ENCODE data around the gene TSPY9.
"Not testable (repeated sequence)": the region's sequence is repeated elsewhere in the genome, so short reads cannot be mapped to it uniquely, and the experiment has no call there.

TSPY9 gene, protein sequence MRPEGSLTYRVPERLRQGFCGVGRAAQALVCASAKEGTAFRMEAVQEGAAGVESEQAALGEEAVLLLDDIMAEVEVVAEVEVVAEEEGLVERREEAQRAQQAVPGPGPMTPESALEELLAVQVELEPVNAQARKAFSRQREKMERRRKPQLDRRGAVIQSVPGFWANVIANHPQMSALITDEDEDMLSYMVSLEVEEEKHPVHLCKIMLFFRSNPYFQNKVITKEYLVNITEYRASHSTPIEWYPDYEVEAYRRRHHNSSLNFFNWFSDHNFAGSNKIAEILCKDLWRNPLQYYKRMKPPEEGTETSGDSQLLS

DNA sequence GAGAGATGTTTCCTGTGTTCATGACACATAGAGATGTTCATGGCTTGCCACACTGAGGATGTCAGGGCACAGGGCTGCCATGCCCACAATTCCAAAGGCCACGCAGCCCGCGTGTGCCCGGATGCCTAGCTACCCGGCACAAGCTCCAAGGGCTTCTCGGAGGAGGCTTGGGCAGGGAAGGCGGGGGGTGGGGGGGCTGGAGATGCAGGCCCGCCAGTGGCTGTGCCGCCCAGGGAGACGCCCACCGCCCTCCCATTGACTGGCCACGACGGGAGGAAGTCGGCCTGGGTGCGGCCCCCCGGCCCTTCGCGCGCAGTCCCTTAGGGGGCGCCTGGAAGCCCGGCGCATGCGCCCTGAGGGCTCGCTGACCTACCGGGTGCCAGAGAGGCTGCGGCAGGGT lies at the start of gene TSPY9:
TSS of gene TSPY9 (plus strand) at position 301 of the 400 bp plus-strand sequence. CDS start at position 347, 46 bp downstream.
- H3K27ac Mint-ChIP-seq; H3K36me3 Mint-ChIP-seq (ENCODE audit: low read depth); H3K9me3 Mint-ChIP-seq; H3K27me3 Mint-ChIP-seq; DNase-seq; H3K4me1 Mint-ChIP-seq (ENCODE audit: low read depth); H3K4me3 Mint-ChIP-seq: not testable (repeated sequence)

GRCh38 chrY:9466655-9467054 lies 20.4 kb upstream of the TSPY9 start, which contains the start of gene TSPY1:
TSPY1 (plus strand) TSS chrY:9466955; CDS start chrY:9467001, 46 bp downstream.
- not testable (repeated sequence) for H3K4me1 Mint-ChIP-seq (ENCODE audit: low read depth); H3K27ac Mint-ChIP-seq; H3K36me3 Mint-ChIP-seq (ENCODE audit: low read depth); H3K27me3 Mint-ChIP-seq; DNase-seq; H3K4me3 Mint-ChIP-seq; H3K9me3 Mint-ChIP-seq

- H3K4me1 Mint-ChIP-seq (ENCODE audit: low read depth); H3K9me3 Mint-ChIP-seq; H3K27me3 Mint-ChIP-seq: not testable (repeated sequence)
Measured at GRCh38 chrY:9504396-9504795, 17.3 kb downstream of the TSPY9 start.

GRCh38 chrY:9516287-9516686 lies 29.2 kb downstream of the TSPY9 start:
- not testable (repeated sequence) for H3K27me3 Mint-ChIP-seq; H3K4me1 Mint-ChIP-seq (ENCODE audit: low read depth); H3K36me3 Mint-ChIP-seq (ENCODE audit: low read depth)

More at GRCh38 chrY:9504396-9504795, 17.3 kb downstream of the TSPY9 start:
- not testable (repeated sequence) for DNase-seq; H3K27ac Mint-ChIP-seq; H3K36me3 Mint-ChIP-seq (ENCODE audit: low read depth); H3K4me3 Mint-ChIP-seq

DNA sequence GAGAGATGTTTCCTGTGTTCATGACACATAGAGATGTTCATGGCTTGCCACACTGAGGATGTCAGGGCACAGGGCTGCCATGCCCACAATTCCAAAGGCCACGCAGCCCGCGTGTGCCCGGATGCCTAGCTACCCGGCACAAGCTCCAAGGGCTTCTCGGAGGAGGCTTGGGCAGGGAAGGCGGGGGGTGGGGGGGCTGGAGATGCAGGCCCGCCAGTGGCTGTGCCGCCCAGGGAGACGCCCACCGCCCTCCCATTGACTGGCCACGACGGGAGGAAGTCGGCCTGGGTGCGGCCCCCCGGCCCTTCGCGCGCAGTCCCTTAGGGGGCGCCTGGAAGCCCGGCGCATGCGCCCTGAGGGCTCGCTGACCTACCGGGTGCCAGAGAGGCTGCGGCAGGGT lies 40.5 kb downstream of the TSPY9 start, which contains the start of gene TSPY10:
TSS of gene TSPY10 (plus strand) at position 301 of the 400 bp plus-strand sequence. CDS start at position 347, 46 bp downstream.
- H3K27ac Mint-ChIP-seq; H3K36me3 Mint-ChIP-seq (ENCODE audit: low read depth); H3K9me3 Mint-ChIP-seq; H3K4me3 Mint-ChIP-seq; H3K27me3 Mint-ChIP-seq; DNase-seq; H3K4me1 Mint-ChIP-seq (ENCODE audit: low read depth): not testable (repeated sequence)

More at GRCh38 chrY:9516287-9516686, 29.2 kb downstream of the TSPY9 start:
- H3K4me3 Mint-ChIP-seq, H3K9me3 Mint-ChIP-seq, H3K27ac Mint-ChIP-seq, DNase-seq: not testable (repeated sequence)
